H1 (cell line): ENCODE data around the gene ATF7IP2. TPM values are rescaled to one million over a fixed set of nuclear protein-coding genes. Genes with fewer than 3 reads are reported as not detected.

Source experiments
- CTCF ChIA-PET: fragments of 300-600 bp; sonication (Branson Sonifier 250); formaldehyde crosslinking; loops from one replicate; lab custom pipeline; 2021; ENCODE audit not compliant: partially characterized antibody; lab: Charles Lee
- POLR2A ChIA-PET: fragments of 300-600 bp; sonication (Branson Sonifier 250); formaldehyde crosslinking; loops from one replicate; lab custom pipeline; 2021; ENCODE audit warnings: inconsistent platforms; ENCODE audit not compliant: partially characterized antibody; lab: Charles Lee
- DNase-seq, 2 experiments: peaks; one replicate each; pipeline versions ENCODE4 v3.0.0 to v3.0.0-alpha.2; 2010 to 2022; ENCODE audit warnings: low spot score in 2 of 2, low read depth in 1 of 2, mixed read lengths in 1 of 2
- FAIRE-seq: peaks from 2 replicates; lab custom pipeline; 2011; peaks lifted over from hg19 to GRCh38; lab: Jason Lieb, UNC
- H2AFZ ChIP-seq: 2 replicates; pipeline ENCODE4 v1.8.1; 2012; ENCODE audit warnings: low read length, inconsistent platforms
- H2AK5ac ChIP-seq: 2 replicates; pipeline ENCODE4 v1.6.1; 2013; ENCODE audit warnings: low read depth, low read length
- H2BK120ac ChIP-seq: replicated peaks from 2 replicates; pipeline ENCODE3; 2013; ENCODE audit warnings: low read depth, low read length, inconsistent platforms
- H2BK12ac ChIP-seq: 2 replicates; pipeline ENCODE4 v1.6.1; 2013; ENCODE audit warnings: low read depth, low read length
- H2BK15ac ChIP-seq: 2 replicates; pipeline ENCODE4 v1.6.1; 2013; ENCODE audit warnings: low read length
- H2BK20ac ChIP-seq: 2 replicates; pipeline ENCODE4 v1.6.1; 2013; ENCODE audit warnings: low read length
- H2BK5ac ChIP-seq: 2 replicates; pipeline ENCODE4 v1.6.1; 2013; ENCODE audit warnings: low read depth, low read length
- H3K14ac ChIP-seq: 2 replicates; pipeline ENCODE4 v1.6.1; 2013; ENCODE audit warnings: inconsistent platforms; ENCODE audit not compliant: insufficient read length
- H3K18ac ChIP-seq: 2 replicates; pipeline ENCODE4 v1.6.1; 2013; ENCODE audit warnings: low read length; ENCODE audit errors: extremely low read depth
- H3K23ac ChIP-seq: 2 replicates; pipeline ENCODE4 v1.6.1; 2013; ENCODE audit warnings: inconsistent platforms; ENCODE audit not compliant: insufficient read length
- H3K23me2 ChIP-seq: 2 replicates; pipeline ENCODE4 v1.6.1; 2013; ENCODE audit warnings: low read depth, low read length
- H3K27ac ChIP-seq: 2 replicates; pipeline ENCODE4 v1.6.1; 2011; ENCODE audit warnings: low read depth, low read length, inconsistent platforms
- H3K27me3 ChIP-seq, 4 experiments: replicated peaks in 1 of 4; 1 replicate in 1 of 4; 2 replicates in 3 of 4; pipeline versions ENCODE4 v1.6.1 to v1.8.1; 2011 to 2013; ENCODE audit warnings: low read length in 3 of 4, mild to moderate bottlenecking in 3 of 4, inconsistent platforms in 2 of 4, mixed read lengths in 2 of 4, moderate library complexity in 1 of 4; ENCODE audit not compliant: control insufficient read depth in 3 of 4, insufficient read depth in 3 of 4; ENCODE audit errors: extremely low read depth in 1 of 4
- H3K36me3 ChIP-seq, 4 experiments: 2 replicates each; pipeline versions ENCODE4 v1.6.1 to v1.8.1; 2011 to 2013; ENCODE audit warnings: mild to moderate bottlenecking in 4 of 4, low read length in 3 of 4, moderate library complexity in 2 of 4, control low read depth in 1 of 4, inconsistent platforms in 1 of 4; ENCODE audit not compliant: insufficient read depth in 4 of 4, control insufficient read depth in 2 of 4
- H3K4ac ChIP-seq: replicated peaks from 2 replicates; pipeline ENCODE3; 2013; ENCODE audit warnings: low read length, low read depth, mixed read lengths, inconsistent platforms; ENCODE audit not compliant: insufficient read length
- H3K4me1 ChIP-seq, 4 experiments: replicated peaks in 1 of 4; 1 replicate in 1 of 4; 2 replicates in 3 of 4; pipeline versions ENCODE4 v1.6.1 to v1.8.1; 2011 to 2013; ENCODE audit warnings: low read length in 3 of 4, inconsistent platforms in 2 of 4, mixed read lengths in 1 of 4; ENCODE audit not compliant: insufficient read depth in 4 of 4, control insufficient read depth in 3 of 4
- H3K4me2 ChIP-seq, 2 experiments: 2 replicates each; pipeline versions ENCODE4 v1.6.1 to v1.8.1; 2011 to 2013; ENCODE audit warnings: low read depth in 2 of 2, low read length in 2 of 2, control low read depth in 1 of 2, inconsistent platforms in 1 of 2, mild to moderate bottlenecking in 1 of 2; ENCODE audit not compliant: insufficient read depth in 1 of 2
- H3K4me3 ChIP-seq, 4 experiments: fragments of 200-600, 300-600 bp in 1 of 4; sonication (generic), shearing (Covaris generic), sonication (Bioruptor Twin) in 1 of 4; 2 replicates each; pipeline versions ENCODE4 v1.5.1 to v1.8.1; 2011 to 2016; ENCODE audit warnings: low read length in 4 of 4, low read depth in 3 of 4, control low read depth in 2 of 4, inconsistent platforms in 2 of 4, mild to moderate bottlenecking in 2 of 4, mixed read lengths in 1 of 4, moderate library complexity in 1 of 4; ENCODE audit not compliant: insufficient read depth in 2 of 4; ENCODE audit errors: extremely low read depth in 1 of 4
- H3K56ac ChIP-seq: replicated peaks from 2 replicates; pipeline ENCODE3; 2013; ENCODE audit warnings: low read depth, mild to moderate bottlenecking, mixed read lengths, low read length, inconsistent platforms; ENCODE audit not compliant: insufficient read length
- H3K79me1 ChIP-seq: 2 replicates; pipeline ENCODE4 v1.6.1; 2013; ENCODE audit warnings: low read depth, low read length, control low read depth
- H3K79me2 ChIP-seq, 2 experiments: 2 replicates each; pipeline versions ENCODE4 v1.6.1 to v1.8.1; 2012 to 2013; ENCODE audit warnings: low read length in 2 of 2, mild to moderate bottlenecking in 2 of 2, inconsistent platforms in 1 of 2; ENCODE audit not compliant: insufficient read depth in 2 of 2, control insufficient read depth in 1 of 2
- H3K9ac ChIP-seq, 4 experiments: replicated peaks in 1 of 4; 1 replicate in 1 of 4; 2 replicates in 3 of 4; pipeline versions ENCODE4 v1.6.1 to v1.8.1; 2011 to 2013; ENCODE audit warnings: low read depth in 3 of 4, low read length in 3 of 4, control low read depth in 2 of 4, mild to moderate bottlenecking in 2 of 4, moderate library complexity in 2 of 4, inconsistent platforms in 1 of 4; ENCODE audit errors: extremely low read depth in 1 of 4
- H3K9me3 ChIP-seq, 2 experiments: 2 replicates each; pipeline versions ENCODE4 v1.6.1 to v1.8.1; 2012 to 2013; ENCODE audit warnings: mild to moderate bottlenecking in 2 of 2, moderate library complexity in 2 of 2, control low read depth in 1 of 2, inconsistent platforms in 1 of 2, low read depth in 1 of 2, low read length in 1 of 2, mixed read lengths in 1 of 2; ENCODE audit not compliant: insufficient read depth in 2 of 2
- H4K20me1 ChIP-seq, 2 experiments: replicated peaks in 1 of 2; 2 replicates each; pipeline versions ENCODE3 to v1.8.1; 2011 to 2013; ENCODE audit warnings: inconsistent platforms in 2 of 2, low read length in 2 of 2, mild to moderate bottlenecking in 1 of 2; ENCODE audit not compliant: insufficient read depth in 2 of 2, control insufficient read depth in 1 of 2
- H4K5ac ChIP-seq: 2 replicates; pipeline ENCODE4 v1.6.1; 2013; ENCODE audit warnings: low read length, low read depth, mixed read lengths, inconsistent platforms; ENCODE audit not compliant: insufficient read length
- H4K8ac ChIP-seq: 2 replicates; pipeline ENCODE4 v1.8.0; 2013; ENCODE audit warnings: mild to moderate bottlenecking, moderate library complexity, low read length, inconsistent platforms; ENCODE audit not compliant: insufficient read depth; ENCODE audit errors: extremely low read depth
- H4K91ac ChIP-seq: replicated peaks from 2 replicates; pipeline ENCODE3; 2013; ENCODE audit warnings: low read length, mixed read lengths, inconsistent platforms; ENCODE audit not compliant: insufficient read length
- BRCA1 ChIP-seq: IDR thresholded peaks from 2 replicates; pipeline ENCODE4 v1.6.1; 2012; ENCODE audit warnings: low read depth, low read length, improper control_type of control experiment
- WGBS, 2 experiments: shearing (Covaris generic) in 1 of 2; methylation state at CpG; one replicate each; pipeline versions ENCODE4 v1.1.6 to v1.1.7; 2013 to 2015; ENCODE audit warnings: low lambda C conversion rate in 2 of 2, mixed read lengths in 2 of 2, inconsistent platforms in 1 of 2, low coverage in 1 of 2, missing lambda C conversion rate in 1 of 2; ENCODE audit not compliant: insufficient replicate concordance in 2 of 2, insufficient coverage in 1 of 2, insufficient read length in 1 of 2; ENCODE audit errors: extremely low coverage in 1 of 2, missing lambda C conversion rate in 1 of 2; 5-methylcytosine and 5-hydroxymethylcytosine counted together
- polyA plus RNA-seq, 7 experiments: library from polyadenylated mRNA; depleted of rRNA in 3 of 7; stranded (reverse) in 5 of 7; unstranded in 2 of 7; fragments of >200 nt in 5 of 7; fragments of 200-250 nt in 2 of 7; gene quantifications; 1 replicate in 5 of 7; 2 replicates in 1 of 7; 4 replicates in 1 of 7; pipeline versions ENCODE4 v1.2.1 to v1.2.3, GENCODE V29; 2011 to 2013; ENCODE audit warnings: missing spikeins in 2 of 7, mixed read lengths in 2 of 7
- total RNA-seq: library from RNA; stranded (reverse); fragmentation: NEBNext Ultra II Directional; extraction: Animal tissue kit (Norgen Biotek cat#: 25700); gene quantifications from 2 replicates; pipeline ENCODE4 v1.2.1, GENCODE V29; 2021

Gene ATF7IP2
- total and polyA plus RNA-seq, 2 of the 8 experiments (the other 6 are each of a cell fraction or from before 2014, with no cell fraction given) = 28.7 to 32.8 TPM

DNA sequence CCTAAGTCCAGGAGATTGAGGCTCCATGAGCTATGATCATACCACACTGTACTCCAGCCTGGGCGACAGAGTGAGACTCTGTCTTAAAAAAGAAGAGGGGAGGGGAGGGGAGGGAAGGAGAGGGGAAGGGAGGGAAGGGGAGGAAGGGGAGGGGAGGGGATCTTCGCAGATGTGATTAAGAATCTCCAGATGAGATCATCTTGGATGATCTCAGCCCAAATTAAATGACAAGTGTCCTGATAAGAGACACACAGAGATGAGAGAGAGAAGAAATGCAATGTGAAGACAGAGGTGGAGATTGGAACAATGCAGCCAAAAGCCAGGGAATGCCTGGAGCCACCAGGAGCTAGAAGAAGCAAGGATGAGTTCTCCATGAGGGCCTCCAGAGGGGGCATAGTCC, 124.4 kb downstream of the ATF7IP2 start:
- no peak overlapping the region for H3K14ac ChIP-seq
- no peak overlapping the region for H2AFZ ChIP-seq
- no peaks in the 10 kb centered on the region for H3K23me2 ChIP-seq
- no peak overlapping the region for H2BK12ac ChIP-seq
- ChIA-PET POLR2A (interaction anchor here (1.2 kb wide), 1 partner anchor 123 kb away, joined by 4 read pairs; no protein-coding TSS in a partner anchor), CTCF (interaction anchor here (0.6 to 1.9 kb wide), 26 partner anchors 11 to 1561 kb away, joined by 3 to 10 read pairs (median 4); no protein-coding TSS in a partner anchor)
- H3K27ac ChIP-seq = no peak overlapping the region
- no peaks in the 10 kb centered on the region for H4K20me1 ChIP-seq
- FAIRE-seq = no peak
- H2BK5ac ChIP-seq = no peak overlapping the region
- no peaks in the 10 kb centered on the region for H3K27me3 ChIP-seq
- H3K4ac ChIP-seq = no peak overlapping the region
- no peak overlapping the region for H2AK5ac ChIP-seq
- H3K18ac ChIP-seq = no peak overlapping the region
- H3K4me1 ChIP-seq = peaks cover 0 to 4% (median 1%) of the 10 kb centered on the region in 4 experiments; a peak in 1 of 7 replicates
- H2BK20ac ChIP-seq = no peak overlapping the region
- H3K4me2 ChIP-seq = no peak overlapping the region
- H3K36me3 ChIP-seq = no peaks in the 10 kb centered on the region
- no peak overlapping the region for H3K23ac ChIP-seq
- H3K9ac ChIP-seq = no peak overlapping the region
- 60% methylated on average over 1 of the region's 2 CpGs; no CpG with 5 or more reads in 1 of the 2 experiments for WGBS, 2 experiments
- no peak overlapping the region for H3K4me3 ChIP-seq
- H3K79me1 ChIP-seq = no peaks in the 10 kb centered on the region
- no peak for TF ChIP-seq BRCA1
- no peak overlapping the region for H4K5ac ChIP-seq
- H4K8ac ChIP-seq = no peak overlapping the region
- no peaks in the 10 kb centered on the region for H3K9me3 ChIP-seq
- no peak overlapping the region for H2BK15ac ChIP-seq
- H3K79me2 ChIP-seq = no peaks in the 10 kb centered on the region
- H2BK120ac ChIP-seq = no peak overlapping the region
- no peak overlapping the region for H4K91ac ChIP-seq
- no peak overlapping the region for H3K56ac ChIP-seq
- DNase-seq = no peak
